Common myeloid progenitor, CD34-positive (primary cell): ENCODE measurements around the gene DLEC1.

Source experiments
- CTCF ChIA-PET: fragments of 350-600 bp; sonication (Branson Sonifier 250); formaldehyde crosslinking; loops from one replicate; lab custom pipeline; 2021; ENCODE audit warnings: antibody characterized with exemption; lab: Charles Lee
- POLR2A ChIA-PET: fragments of 350-600 bp; sonication (Branson Sonifier 250); formaldehyde crosslinking; loops from one replicate; lab custom pipeline; 2021; ENCODE audit warnings: antibody characterized with exemption; lab: Charles Lee
- DNase-seq, 3 donors: peaks; one replicate each; pipeline versions ENCODE4 v3.0.0 to v3.0.0-alpha.2; 2013
- H3K27ac ChIP-seq, 2 experiments: 1 replicate in 1 of 2; 2 replicates in 1 of 2; pipeline ENCODE4 v1.7.0; 2013; ENCODE audit warnings: inconsistent platforms in 2 of 2, low read length in 2 of 2, mild to moderate bottlenecking in 2 of 2, low read depth in 1 of 2, moderate library complexity in 1 of 2; ENCODE audit not compliant: severe bottlenecking in 2 of 2, insufficient read depth in 1 of 2, poor library complexity in 1 of 2
- H3K27me3 ChIP-seq, 5 experiments: replicated peaks in 2 of 5; 1 replicate in 3 of 5; 2 replicates in 2 of 5; pipeline versions ENCODE4 v1.6.1 to v1.7.0; 2013; ENCODE audit warnings: low read length in 4 of 5, mild to moderate bottlenecking in 2 of 5, moderate library complexity in 2 of 5, inconsistent platforms in 1 of 5; ENCODE audit not compliant: insufficient read depth in 5 of 5, control insufficient read depth in 4 of 5
- H3K36me3 ChIP-seq, 4 experiments: 1 replicate in 2 of 4; 2 replicates in 2 of 4; pipeline versions ENCODE4 v1.6.1 to v1.7.0; 2013; ENCODE audit warnings: low read length in 3 of 4, control low read depth in 1 of 4, mild to moderate bottlenecking in 1 of 4; ENCODE audit not compliant: control insufficient read depth in 4 of 4, insufficient read depth in 4 of 4
- H3K4me1 ChIP-seq, 4 experiments: 1 replicate in 3 of 4; 2 replicates in 1 of 4; pipeline versions ENCODE4 v1.6.1 to v1.7.1; 2013; ENCODE audit warnings: low read length in 3 of 4, mild to moderate bottlenecking in 3 of 4, control low read depth in 1 of 4, inconsistent platforms in 1 of 4, moderate library complexity in 1 of 4; ENCODE audit not compliant: control insufficient read depth in 4 of 4, insufficient read depth in 4 of 4; ENCODE audit errors: control extremely low read depth in 1 of 4
- H3K4me3 ChIP-seq, 7 experiments: 1 replicate in 4 of 7; 2 replicates in 3 of 7; pipeline versions ENCODE4 v1.5.1 to v1.7.0; 2013; ENCODE audit warnings: mild to moderate bottlenecking in 7 of 7, low read length in 6 of 7, moderate library complexity in 6 of 7, inconsistent platforms in 2 of 7, low read depth in 2 of 7, control low read depth in 1 of 7; ENCODE audit not compliant: insufficient read depth in 4 of 7, control insufficient read depth in 1 of 7; ENCODE audit errors: extremely low read depth in 1 of 7
- H3K9me3 ChIP-seq, 5 experiments: 1 replicate in 4 of 5; 2 replicates in 1 of 5; pipeline versions ENCODE4 v1.6.1 to v1.7.1; 2013; ENCODE audit warnings: low read length in 4 of 5, mild to moderate bottlenecking in 2 of 5, inconsistent platforms in 1 of 5, low read depth in 1 of 5, moderate library complexity in 1 of 5; ENCODE audit not compliant: control insufficient read depth in 4 of 5, insufficient read depth in 2 of 5; ENCODE audit errors: control extremely low read depth in 1 of 5
- WGBS: methylation state at CpG from one replicate; pipeline ENCODE4 v1.1.5; 2013; ENCODE audit not compliant: insufficient coverage; 5-methylcytosine and 5-hydroxymethylcytosine counted together

The DLEC1 gene

DNA sequence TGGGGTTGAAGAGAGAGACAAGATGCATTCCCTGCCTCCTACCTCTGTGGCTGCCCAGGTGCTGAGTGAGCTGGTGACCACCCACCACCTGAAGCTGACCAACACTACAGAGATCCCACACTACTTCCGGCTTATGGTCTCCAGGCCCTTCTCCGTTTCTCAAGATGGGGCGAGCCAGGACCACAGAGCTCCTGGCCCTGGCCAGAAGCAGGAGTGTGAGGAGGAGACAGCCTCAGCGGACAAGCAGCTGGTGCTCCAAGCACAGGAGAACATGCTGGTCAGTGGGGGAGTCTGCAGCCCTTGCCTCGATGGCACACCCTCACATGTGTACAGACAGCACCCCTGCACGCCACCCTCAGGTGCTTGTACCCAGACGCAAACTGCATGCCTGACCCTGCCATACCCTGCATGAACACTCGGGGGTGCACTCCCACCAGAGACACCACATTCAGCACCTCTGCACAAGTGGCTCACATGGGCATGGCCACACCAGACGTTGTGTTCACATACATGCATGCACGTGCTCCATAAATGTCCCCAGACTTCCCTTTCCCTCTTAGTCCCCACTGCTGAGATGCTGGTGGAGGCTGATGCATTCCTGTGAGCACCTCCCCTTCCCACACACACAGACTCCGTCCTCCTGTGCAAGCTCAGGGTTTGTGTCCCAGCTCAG lies 78.9 kb downstream of the DLEC1 start:
- ChIA-PET CTCF (interaction anchor here (0.9 to 8.2 kb wide), 13 partner anchors 9 to 366 kb away, joined by 3 to 54 read pairs (median 6); partner anchors contain the start of genes OXSR1 and XYLB), POLR2A (no interaction called here)
- WGBS, result 71% methylated on average over 9 of the region's 11 CpGs
- Histone ChIP-seq H3K9me3 (no peaks in the 10 kb centered on the region), H3K27me3 (no peaks in the 10 kb centered on the region), H3K36me3 (peaks cover 2 to 44% (median 23%) of the 10 kb centered on the region in 4 experiments), H3K4me1 (peaks cover 0 to 11% (median 5%) of the 10 kb centered on the region in 4 experiments), H3K4me3 (no peak overlapping the region), H3K27ac (no peak overlapping the region)
- DNase-seq, result peak; percentile 69 to 85 (median 84)

DNA sequence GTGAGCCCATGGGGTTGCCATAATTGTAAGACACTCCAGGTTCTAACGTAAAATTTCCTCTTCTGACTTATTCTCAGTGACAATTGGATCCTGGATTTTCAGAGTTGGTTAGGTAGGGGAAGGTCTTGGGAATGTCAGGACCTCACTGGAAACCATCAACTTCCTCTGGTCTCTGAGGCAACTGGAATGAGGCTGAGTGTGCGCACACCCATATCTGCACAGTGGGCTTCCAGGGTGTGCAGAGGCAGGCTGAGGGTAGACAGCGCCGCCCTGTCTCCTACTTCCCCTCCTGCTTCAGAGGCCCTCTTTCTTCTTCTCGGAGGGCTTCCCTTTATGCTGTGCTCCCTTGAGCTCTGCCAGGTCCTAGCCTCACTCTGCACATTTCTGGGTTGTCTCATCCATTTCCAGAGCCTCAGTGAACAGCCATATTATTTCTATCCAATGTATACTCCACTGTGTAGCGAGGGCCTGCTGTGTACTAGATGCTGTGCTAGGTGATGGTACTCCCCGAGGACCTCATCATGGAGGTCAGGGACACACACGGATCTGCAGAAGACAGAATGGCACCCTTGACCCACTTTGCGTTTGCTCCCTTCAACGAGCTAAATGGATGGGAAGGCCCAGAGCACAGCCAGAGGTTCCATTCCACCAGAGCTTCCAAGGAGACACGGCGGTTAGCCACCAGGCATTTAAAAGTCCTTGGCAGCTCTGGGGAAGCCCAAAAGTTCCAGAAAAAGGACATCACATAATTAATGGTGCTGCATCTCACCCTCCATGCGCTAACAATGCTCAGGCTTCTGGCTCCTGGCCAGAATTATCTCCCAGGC lies 79.6 kb downstream of the DLEC1 start:
- POLR2A ChIA-PET, result no interaction called here
- Histone ChIP-seq H3K27ac (no peak overlapping the region), H3K9me3 (no peaks in the 10 kb centered on the region), H3K36me3 (peaks cover 4 to 50% (median 28%) of the 10 kb centered on the region in 4 experiments), H3K4me3 (no peak overlapping the region), H3K27me3 (no peaks in the 10 kb centered on the region), H3K4me1 (peaks cover 0 to 11% (median 5%) of the 10 kb centered on the region in 4 experiments)
- CTCF ChIA-PET, result interaction anchor here (1.0 to 8.2 kb wide), 11 partner anchors 10 to 362 kb away, joined by 3 to 54 read pairs (median 10); partner anchors contain the start of gene XYLB
- no peak for DNase-seq
- WGBS, result 90% methylated on average over 11 of the region's 13 CpGs

DNA sequence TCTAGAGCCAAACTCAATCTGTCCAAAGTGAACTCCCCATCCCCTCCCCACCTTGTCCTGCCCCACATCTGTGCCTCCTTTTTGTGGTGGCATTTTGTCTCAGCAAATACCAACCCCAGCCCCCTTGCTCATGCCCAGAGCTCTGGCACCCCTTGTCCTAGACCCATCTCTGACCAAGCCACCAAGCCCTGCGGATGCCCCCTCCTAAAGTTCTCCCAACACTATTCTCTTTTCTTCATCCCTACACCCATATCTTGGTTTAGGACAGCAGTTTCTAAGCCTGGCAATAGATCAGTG lies 80.2 kb downstream of the DLEC1 start:
- POLR2A ChIA-PET, result no interaction called here
- 100% methylated on average over 1 of the region's 1 CpG for WGBS
- H3K4me3 ChIP-seq, result no peak overlapping the region
- CTCF ChIA-PET, result interaction anchor here (1.0 to 8.2 kb wide), 9 partner anchors 9 to 361 kb away, joined by 3 to 54 read pairs (median 4); partner anchors contain the start of gene XYLB
- H3K36me3 ChIP-seq, result peaks cover 4 to 52% (median 29%) of the 10 kb centered on the region in 4 experiments
- H3K9me3 ChIP-seq, result no peaks in the 10 kb centered on the region
- H3K4me1 ChIP-seq, result peaks cover 0 to 11% (median 5%) of the 10 kb centered on the region in 4 experiments
- DNase-seq, result no peak
- H3K27ac ChIP-seq, result no peak overlapping the region
- no peaks in the 10 kb centered on the region for H3K27me3 ChIP-seq

DNA sequence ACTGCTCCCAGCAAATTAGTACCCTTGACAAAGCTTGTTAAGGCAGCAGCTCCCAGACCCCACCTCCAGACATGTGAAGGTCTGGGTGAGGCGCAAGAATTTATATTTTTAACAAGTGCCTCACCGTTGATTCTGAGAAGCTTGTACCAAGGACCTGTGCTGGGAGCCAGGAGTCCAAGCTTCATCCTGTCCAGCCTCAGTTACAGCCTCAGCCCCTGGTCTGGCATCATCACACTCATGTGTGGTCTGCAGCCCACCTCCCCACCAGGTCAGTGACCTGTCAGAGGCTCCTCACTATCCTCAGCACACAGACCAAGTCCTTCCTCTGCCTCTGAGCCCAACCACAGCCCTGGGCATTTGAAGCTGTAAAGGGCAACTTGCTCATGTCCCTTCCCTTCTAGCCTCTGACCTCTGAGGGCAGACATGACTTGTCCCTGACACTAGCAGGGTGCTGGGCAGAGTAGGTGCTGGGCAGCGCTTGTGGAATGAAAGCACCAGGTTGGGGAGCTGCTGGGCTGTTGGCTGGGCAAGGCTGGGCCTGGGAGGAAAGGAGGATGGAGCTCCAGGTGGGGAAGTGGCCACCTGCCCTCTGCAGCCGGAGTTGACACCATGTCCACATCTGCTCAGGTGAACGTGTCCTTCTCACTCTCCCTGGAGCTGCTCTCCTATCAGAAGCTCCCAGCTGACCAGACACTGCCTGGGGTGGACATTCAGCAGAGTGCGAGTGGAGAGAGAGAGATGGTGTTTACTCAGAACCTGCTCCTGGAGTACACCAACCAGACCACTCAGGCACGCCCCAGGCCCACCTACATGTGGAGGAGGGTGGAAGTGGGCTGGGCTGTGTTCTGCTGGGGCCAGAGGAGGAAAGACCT lies 81.0 kb downstream of the DLEC1 start:
- WGBS, result 97% methylated on average over 3 of the region's 7 CpGs
- Histone ChIP-seq H3K9me3 (no peaks in the 10 kb centered on the region), H3K4me3 (no peak overlapping the region), H3K36me3 (peaks cover 4 to 61% (median 35%) of the 10 kb centered on the region in 4 experiments), H3K4me1 (peaks cover 0 to 11% (median 5%) of the 10 kb centered on the region in 4 experiments), H3K27ac (no peak overlapping the region), H3K27me3 (no peaks in the 10 kb centered on the region)
- CTCF ChIA-PET, result interaction anchor here (0.6 to 8.2 kb wide), 7 partner anchors 8 to 265 kb away, joined by 3 to 54 read pairs (median 4); partner anchors contain the start of gene XYLB
- POLR2A ChIA-PET, result interaction anchor here (1.6 kb wide), 1 partner anchor 8 kb away, joined by 3 read pairs; no protein-coding TSS in a partner anchor
- DNase-seq, result no peak

DNA sequence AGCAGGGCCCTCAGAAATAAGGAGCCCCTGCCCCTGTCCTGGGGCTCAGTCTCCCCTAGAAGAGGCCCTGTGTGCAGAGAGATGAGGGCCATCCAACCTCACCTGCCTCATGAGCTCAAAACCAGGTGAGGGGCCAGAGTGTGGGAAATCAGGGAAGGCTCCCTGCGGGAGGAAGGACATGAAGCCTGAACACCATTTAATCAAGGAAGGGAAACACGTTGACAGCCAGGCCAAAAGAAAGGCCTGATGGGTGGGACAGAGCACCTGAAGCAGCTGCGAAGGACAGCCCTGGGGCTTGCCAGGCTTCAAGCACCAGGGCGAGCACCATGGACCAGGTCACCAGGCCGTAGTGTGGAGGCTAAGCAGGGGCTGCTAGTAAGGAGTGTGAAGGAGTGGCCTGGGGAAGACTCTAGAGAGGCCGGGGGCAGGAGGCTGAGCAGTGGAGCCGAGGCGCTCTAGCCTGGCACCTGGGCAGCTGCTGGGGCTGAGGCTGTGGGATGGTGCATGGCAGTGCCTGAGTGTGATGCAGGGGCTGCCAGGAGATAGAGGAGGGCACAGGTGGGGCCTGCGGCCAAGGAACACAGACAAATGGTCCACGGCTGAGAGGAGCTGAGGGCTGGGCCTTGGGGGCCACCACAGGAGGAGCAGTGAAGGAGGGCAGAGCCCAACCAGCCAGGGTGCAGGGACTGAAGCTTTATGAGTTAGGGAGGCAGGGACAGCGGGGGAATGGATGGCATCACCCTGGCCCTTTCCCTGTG lies 81.9 kb downstream of the DLEC1 start:
- Histone ChIP-seq H3K36me3 (peaks cover 4 to 69% (median 43%) of the 10 kb centered on the region in 4 experiments), H3K4me1 (peaks cover 0 to 5% (median 3%) of the 10 kb centered on the region in 4 experiments), H3K27ac (no peak overlapping the region), H3K9me3 (no peaks in the 10 kb centered on the region), H3K27me3 (no peaks in the 10 kb centered on the region), H3K4me3 (no peak overlapping the region)
- no peak for DNase-seq
- ChIA-PET POLR2A (interaction anchor here (1.6 kb wide), 1 partner anchor 9 kb away, joined by 3 read pairs; no protein-coding TSS in a partner anchor), CTCF (interaction anchor here (0.6 to 8.2 kb wide), 5 partner anchors 10 to 266 kb away, joined by 3 to 54 read pairs (median 6); partner anchors contain the start of gene XYLB)
- 97% methylated on average over 11 of the region's 11 CpGs for WGBS

DNA sequence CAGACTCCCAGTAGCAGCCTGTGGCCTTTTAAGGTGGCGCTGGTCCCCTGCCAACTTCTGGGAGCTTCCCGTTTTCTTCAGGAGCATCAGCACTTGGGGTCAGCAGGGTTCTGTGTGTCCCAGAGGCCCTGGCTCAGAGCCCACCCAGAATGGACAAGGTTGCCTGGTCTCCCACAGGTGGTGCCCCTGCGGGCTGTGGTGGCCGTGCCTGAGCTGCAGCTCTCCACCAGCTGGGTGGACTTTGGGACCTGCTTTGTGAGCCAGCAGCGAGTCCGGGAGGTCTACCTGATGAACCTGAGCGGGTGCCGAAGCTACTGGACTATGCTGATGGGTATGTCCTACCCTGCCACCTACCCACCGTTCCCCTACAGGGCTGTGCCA lies 82.4 kb downstream of the DLEC1 start:
- no peak overlapping the region for H3K4me3 ChIP-seq
- no peaks in the 10 kb centered on the region for H3K9me3 ChIP-seq
- 96% methylated on average over 8 of the region's 9 CpGs for WGBS
- no peak overlapping the region for H3K27ac ChIP-seq
- H3K27me3 ChIP-seq, result no peaks in the 10 kb centered on the region
- no peak for DNase-seq
- CTCF ChIA-PET, result interaction anchor here (1.9 to 8.2 kb wide), 3 partner anchors 10 to 224 kb away, joined by 6 to 54 read pairs (median 39); partner anchors contain the start of gene XYLB
- no peaks in the 10 kb centered on the region for H3K4me1 ChIP-seq
- peaks cover 4 to 75% (median 46%) of the 10 kb centered on the region in 4 experiments for H3K36me3 ChIP-seq
- POLR2A ChIA-PET, result interaction anchor here (1.6 kb wide), 1 partner anchor 10 kb away, joined by 3 read pairs; no protein-coding TSS in a partner anchor
